Measurements from ENCODE around the gene YWHAB.

GRCh38 chr20:44900231-44900854 lies 14.8 kb downstream of the YWHAB start:
- no peak for TF ChIP-seq CTCF (IDR thresholded peaks at IDR 0.05)
- TF ChIP-seq POLR2A (IDR thresholded peaks at IDR 0.05), result no peak

Data from heart left ventricle (tissue), 13 donors.